22Rv1 (cell line): ENCODE results near the gene MRPS10.
"Not testable (repeated sequence)": the region's sequence is repeated elsewhere in the genome, so short reads cannot be mapped to it uniquely, and the experiment has no call there.

Source experiments
- H3K27ac ChIP-seq: fragments of 450-650 bp; 2 replicates; pipeline ENCODE4 v1.5.1; 2017
- CTCF ChIP-seq: fragments of 450-650 bp; IDR thresholded peaks from 2 replicates; pipeline ENCODE4 v1.5.1; 2017; ENCODE audit warnings: mild to moderate bottlenecking
- ZFX ChIP-seq: fragments of 450-650 bp; IDR thresholded peaks from 2 replicates; pipeline ENCODE4 v1.6.1; 2017; ENCODE audit warnings: antibody characterized with exemption, borderline replicate concordance

Gene MRPS10

GRCh38 chr6:42197555-42198362, 19.9 kb downstream of the MRPS10 start:
- no peak for TF ChIP-seq ZFX
- TF ChIP-seq CTCF = no peak
- H3K27ac ChIP-seq = no peak overlapping the region

GRCh38 chr6:42195415-42195814, 22.2 kb downstream of the MRPS10 start:
- H3K27ac ChIP-seq = no peak overlapping the region
- no peak for TF ChIP-seq CTCF

GRCh38 chr6:42194056-42194455, 23.6 kb downstream of the MRPS10 start:
- TF ChIP-seq ZFX (no peak), CTCF (no peak)

GRCh38 chr6:42193491-42193894, 24.2 kb downstream of the MRPS10 start:
- TF ChIP-seq CTCF (no peak), ZFX (no peak)
- no peak overlapping the region for H3K27ac ChIP-seq

More at GRCh38 chr6:42194056-42194455, 23.6 kb downstream of the MRPS10 start:
- no peak overlapping the region for H3K27ac ChIP-seq

GRCh38 chr6:42192385-42192784, 25.3 kb downstream of the MRPS10 start:
- H3K27ac ChIP-seq = not testable (repeated sequence)

- no peak overlapping the region for H3K27ac ChIP-seq
- TF ChIP-seq ZFX (no peak), CTCF (no peak)
These were observed 27.0 kb downstream of the MRPS10 start for GRCh38 chr6:42190554-42191183.

GRCh38 chr6:42188406-42188805, 29.3 kb downstream of the MRPS10 start:
- H3K27ac ChIP-seq = no peak overlapping the region
- TF ChIP-seq CTCF (no peak), ZFX (no peak)
